ENCODE measurements around the gene FAM193B.

The FAM193B gene

DNA sequence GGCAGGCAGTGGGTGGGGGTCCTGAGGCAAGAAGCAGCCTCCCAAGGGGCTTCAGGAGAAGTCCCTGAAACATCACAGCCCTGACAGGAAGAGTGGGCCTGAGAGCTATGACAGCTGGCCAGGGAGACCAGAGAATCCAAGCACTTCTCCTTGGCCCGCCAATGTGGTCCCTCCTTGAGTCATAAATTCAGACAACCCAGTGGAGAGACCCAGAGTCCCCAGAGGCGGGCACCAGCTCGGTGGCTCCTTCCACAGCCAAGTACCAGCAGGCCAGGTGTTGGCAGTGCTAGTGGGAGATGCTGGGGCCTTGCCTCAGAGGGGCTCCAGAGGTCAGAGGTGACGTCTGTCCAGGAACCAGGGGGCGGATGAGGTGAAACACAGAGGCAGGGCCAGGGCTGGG is 43.2 kb downstream of the FAM193B start:
- H3K27ac ChIP-seq: peak overlapping the region in 1 of 2 donors; percentile 11
- TF ChIP-seq, protein P1, sequence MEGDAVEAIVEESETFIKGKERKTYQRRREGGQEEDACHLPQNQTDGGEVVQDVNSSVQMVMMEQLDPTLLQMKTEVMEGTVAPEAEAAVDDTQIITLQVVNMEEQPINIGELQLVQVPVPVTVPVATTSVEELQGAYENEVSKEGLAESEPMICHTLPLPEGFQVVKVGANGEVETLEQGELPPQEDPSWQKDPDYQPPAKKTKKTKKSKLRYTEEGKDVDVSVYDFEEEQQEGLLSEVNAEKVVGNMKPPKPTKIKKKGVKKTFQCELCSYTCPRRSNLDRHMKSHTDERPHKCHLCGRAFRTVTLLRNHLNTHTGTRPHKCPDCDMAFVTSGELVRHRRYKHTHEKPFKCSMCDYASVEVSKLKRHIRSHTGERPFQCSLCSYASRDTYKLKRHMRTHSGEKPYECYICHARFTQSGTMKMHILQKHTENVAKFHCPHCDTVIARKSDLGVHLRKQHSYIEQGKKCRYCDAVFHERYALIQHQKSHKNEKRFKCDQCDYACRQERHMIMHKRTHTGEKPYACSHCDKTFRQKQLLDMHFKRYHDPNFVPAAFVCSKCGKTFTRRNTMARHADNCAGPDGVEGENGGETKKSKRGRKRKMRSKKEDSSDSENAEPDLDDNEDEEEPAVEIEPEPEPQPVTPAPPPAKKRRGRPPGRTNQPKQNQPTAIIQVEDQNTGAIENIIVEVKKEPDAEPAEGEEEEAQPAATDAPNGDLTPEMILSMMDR (IDR thresholded peaks at IDR 0.05): no peak
- no peak overlapping the region for H3K4me3 ChIP-seq
- no peak for DNase-seq (ENCODE audit: low spot score)

DNA sequence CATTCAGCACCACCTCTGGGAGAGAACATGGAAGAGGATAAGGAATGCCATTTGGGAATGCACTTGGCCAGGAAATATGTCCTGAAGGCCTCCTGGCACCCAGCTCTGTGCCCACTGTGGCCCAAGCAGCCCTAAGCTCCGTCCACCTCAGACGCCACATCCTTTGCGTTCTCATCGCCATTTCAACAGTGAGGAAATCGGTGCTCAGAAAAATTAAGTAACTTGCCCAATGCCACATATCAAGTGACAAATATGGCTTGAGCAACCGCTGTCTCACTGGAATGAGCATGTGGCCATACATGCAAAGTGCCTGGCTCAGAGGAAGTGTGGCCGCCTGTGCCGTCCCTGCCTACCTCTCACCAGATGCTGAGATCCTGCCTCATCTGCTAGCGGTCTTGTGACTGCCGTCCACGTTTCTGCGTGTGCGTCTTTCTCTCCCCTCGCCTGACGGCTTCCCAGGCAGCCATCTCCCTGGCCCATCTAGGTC is 43.8 kb downstream of the FAM193B start:
- Histone ChIP-seq H3K27ac (no peak overlapping the region), H3K4me3 (no peak overlapping the region)
- DNase-seq (ENCODE audit: low spot score): no peak
- TF ChIP-seq, protein P1 (IDR thresholded peaks at IDR 0.05): no peak

DNA sequence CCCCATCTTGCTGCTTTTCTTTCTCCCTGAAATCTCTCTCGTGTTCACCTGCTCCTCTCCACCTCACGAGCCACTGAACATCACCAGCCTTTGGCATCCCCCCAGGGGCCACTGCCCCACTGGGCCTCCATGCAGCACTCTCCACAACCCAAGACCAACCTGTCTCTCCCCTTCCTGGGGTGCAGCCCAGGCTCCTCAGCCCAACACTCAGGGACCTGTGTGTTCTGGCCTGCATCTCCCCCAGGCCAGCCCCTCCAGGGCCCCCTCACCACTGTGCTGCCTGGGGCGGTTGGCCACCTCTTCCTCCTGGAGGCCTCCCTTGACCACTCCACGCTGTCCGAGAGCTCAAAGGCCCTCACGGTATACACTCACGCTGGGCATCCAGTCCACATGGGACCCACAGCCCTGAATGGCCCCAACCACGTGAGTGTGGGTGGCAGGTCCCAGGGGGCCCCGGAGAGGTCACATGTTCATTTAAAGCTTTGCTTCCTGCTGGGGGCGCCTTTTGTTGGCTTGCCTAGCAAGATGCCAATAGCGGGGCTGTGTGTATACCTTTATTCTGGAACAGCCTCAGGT is 44.3 kb downstream of the FAM193B start:
- Histone ChIP-seq H3K4me3 (peak overlapping the region; percentile 54), H3K27ac (peak overlapping the region in 1 of 2 donors; percentile 79)
- TF ChIP-seq, protein P1 (IDR thresholded peaks at IDR 0.05): no peak

DNA sequence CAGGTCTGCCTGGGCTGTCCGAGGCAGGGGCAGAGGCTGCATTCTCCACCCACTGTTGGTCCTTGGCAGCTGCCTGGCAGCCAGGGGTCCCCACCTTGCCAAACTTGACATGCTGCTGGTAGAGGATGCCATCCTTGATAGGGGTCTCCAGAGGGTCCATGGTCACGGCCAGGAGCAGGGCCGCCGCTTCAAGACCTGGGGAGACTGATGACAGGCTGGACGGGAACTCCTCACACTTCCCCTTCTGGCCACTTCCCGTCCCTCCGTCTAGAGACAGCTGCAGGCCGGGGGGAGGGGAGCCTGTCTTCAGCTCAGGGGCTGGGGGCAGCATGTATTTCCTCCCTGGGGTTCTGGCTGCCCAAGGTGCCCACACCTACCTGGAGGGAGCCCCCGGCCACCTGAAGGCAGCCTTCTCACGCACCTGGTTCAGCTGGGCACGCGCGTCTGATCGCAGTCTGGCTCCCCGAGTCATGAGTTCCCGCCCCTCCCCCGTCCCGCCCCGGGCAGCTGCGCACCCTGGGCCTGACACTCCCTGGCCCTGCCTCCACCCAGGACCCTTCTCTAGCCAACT is 44.9 kb downstream of the FAM193B start, which contains the start of gene DOK3:
DOK3 (minus strand) TSS at position 446 of the 571 bp plus-strand sequence; CDS start at position 160, 286 bp downstream.
- Histone ChIP-seq H3K4me3 (peak within 1 kb of the TSS; percentile 54), H3K27ac (peak within 1 kb of the TSS in 1 of 2 donors; percentile 79)
- TF ChIP-seq, protein P1 (IDR thresholded peaks at IDR 0.05): no peak
- no peak for DNase-seq (ENCODE audit: low spot score)

More for the DNA sequence above, 44.3 kb downstream of the FAM193B start:
- no peak for DNase-seq (ENCODE audit: low spot score)

DNA sequence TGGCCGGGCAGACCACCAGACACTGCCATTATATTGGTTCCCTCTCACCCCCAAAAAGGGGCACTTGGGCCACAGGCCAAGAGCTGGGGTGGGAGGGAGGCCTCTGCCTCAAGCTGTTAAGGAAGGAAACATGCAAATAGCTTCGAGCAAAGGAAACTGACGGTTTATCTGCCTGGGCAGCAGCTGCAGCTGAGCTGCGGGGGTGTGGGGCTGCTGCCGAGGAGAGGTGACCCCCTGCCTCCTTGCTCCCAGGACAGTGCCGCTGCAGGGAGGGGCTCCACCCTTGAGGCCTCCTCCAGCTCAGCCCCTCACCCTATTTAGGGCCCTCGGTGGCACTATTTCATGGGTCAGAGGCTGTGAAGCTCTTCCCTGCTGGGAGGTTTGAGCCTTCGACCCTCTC is 45.5 kb downstream of the FAM193B start:
- DNase-seq (ENCODE audit: low spot score): no peak
- Histone ChIP-seq H3K4me3 (peak overlapping the region; percentile 54), H3K27ac (peak overlapping the region in 1 of 2 donors; percentile 79)
- TF ChIP-seq, protein P1 (IDR thresholded peaks at IDR 0.05): no peak

DNA sequence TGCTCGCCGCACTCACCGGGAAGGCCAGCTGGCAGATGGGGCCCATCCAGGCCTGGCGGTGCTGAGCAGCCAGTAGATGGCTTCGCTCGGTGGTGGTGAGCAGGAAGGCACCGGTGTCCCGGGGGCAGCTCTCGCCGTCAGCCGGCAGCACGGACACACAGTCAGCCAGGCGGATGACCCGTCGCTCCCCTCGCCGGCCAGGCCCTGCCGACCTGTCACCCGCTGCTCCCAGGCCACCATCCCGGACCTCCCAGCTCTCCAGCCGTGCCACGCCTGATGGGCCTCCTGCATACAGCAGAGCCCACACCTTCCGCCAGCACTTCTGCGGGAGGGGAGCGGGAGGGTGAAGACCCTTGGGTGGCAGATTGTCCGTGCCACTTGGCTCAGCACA is 46.1 kb downstream of the FAM193B start:
- H3K4me3 ChIP-seq: peak overlapping the region; percentile 54
- TF ChIP-seq, protein P1 (IDR thresholded peaks at IDR 0.05): no peak
- H3K27ac ChIP-seq: peak overlapping the region in 1 of 2 donors; percentile 9
- DNase-seq (ENCODE audit: low spot score): no peak

Data from coronary artery (tissue), 2 donors.